Measurements from ENCODE around the gene PABPN1L.

PABPN1L gene

DNA sequence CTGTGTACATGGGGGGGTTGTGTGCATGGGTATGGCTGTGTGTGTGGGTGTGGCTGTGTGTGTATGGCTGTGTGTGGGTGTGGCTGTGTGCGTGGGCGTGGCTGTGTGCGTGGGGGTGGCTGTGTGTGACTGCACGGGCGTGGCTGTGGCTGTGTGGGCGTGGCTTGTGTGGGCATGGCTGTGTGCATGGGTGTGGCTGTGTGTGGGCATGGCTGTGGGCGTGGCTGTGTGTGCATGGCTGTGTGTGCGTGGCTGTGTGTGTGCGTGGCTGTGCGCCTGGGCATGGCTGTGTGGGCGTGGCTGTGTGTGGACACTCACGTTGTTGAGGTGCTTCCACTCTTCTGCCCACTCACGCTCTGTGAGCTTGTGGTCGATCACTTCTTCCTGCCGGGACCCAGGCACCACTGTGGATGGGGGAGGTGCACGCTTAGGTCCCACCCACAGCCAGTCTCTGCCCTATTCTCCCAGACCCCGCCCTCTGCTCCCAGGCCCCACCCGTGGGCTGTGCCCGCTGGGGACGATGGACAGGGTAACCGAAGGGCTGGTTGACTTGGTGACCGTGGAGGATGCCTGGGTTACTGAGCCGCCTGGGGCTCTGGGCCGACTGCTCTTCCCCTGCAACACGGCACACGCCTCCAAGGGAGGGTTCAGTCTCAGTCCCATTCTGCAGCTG is 16.0 kb upstream of the PABPN1L start:
- DNase-seq, result no peak

DNA sequence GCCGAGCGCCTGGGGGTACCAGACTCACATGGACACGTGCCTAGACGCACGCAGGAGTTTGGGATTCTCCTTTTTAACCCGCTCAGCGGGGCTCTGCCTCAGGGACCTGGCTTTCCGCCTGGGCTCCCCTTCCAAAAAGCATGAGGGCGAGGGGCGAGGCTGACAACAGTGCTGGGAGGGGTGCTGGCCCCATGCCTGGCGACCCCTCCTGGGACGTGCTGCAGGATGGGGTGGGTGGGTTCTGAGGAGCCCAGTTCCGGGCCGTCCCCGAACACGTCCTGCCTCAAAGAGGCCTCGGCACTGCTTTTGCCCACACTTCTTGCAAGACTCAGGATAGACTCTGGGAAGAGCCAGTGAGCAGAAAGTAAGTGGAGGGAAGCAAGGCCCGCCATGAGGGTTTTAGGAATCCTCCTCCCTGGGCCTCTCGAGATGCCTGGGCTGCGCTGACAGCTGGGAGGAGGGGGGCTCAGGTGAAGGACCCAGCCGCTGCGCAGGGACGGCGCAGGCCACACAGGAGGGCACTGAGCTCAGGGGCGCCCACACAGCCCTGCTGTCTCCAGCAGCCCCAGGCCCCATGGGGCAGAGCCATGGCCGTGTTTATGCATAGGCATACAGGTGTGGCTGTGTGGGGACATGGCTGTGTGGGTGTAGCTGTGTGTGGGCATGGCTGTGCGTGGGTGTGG is 15.4 kb upstream of the PABPN1L start:
- DNase-seq, result no peak

DNA sequence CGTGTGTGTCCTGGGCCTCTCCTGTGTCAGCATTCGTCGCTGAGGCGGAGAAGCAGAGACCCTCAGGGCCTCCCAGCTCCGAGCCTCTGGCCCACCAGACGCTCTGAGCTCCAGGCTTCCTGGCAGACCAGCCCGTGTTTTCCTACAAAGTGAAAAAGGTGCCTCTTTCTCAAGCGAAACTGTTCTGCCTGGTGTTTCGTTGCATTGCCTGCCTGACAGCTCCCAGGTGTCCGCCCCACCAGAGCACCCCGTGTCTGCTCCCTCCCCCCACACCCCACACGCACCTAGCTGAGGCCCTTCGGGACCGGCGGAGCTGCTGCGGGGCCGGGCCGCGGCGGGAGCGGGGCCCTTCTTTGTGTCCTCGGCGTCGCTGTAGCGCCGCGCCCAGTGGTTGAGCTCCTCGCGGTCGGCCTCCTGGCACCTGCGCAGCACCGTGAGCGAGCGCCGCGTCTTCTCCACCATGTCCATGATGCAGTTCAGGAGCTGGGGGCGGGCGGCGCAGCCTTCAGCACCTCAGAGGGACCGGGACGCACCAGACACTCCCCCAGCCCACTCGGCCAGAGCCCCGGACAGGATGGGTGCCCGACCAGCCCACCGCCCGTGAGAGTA is 14.7 kb upstream of the PABPN1L start:
- DNase-seq, result no peak

DNA sequence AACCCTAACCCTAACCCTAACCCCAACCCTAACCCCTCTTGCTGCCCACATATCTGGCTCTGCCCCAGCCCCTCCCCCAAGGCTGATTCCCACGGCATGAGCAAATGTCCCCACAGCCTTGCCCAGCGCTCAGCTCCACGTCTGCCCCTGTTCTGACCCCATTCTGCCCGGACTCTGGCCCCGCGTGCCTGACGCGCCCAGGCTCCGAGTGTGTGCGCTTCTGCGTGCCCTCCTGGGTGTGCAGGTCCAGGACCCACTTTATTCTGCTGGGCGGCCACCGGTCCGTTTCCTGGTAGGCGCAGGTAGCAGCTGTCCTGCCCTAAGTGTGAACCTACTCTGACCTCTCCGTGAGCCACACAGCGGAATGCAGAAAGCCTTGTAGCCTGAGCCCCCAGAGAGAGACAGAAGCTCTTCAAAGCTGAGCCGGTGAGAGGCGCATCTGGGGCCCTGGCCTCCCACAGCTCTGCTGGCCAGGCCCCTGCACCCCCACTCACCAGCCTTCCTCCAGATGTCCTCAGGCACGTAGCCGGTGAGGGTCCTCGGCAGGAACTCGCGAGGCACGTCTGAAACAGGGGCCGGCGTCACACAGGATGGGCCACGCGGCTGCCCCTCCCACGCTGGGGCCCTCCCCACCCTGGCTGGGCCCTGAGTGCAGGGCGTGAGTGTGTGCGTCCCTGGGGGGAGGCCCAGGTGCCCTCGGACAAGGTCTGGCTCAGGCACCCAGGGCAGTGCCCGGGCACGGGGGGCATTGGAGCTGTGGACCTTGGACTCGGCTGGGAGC is 14.0 kb upstream of the PABPN1L start:
- DNase-seq, result no peak

DNA sequence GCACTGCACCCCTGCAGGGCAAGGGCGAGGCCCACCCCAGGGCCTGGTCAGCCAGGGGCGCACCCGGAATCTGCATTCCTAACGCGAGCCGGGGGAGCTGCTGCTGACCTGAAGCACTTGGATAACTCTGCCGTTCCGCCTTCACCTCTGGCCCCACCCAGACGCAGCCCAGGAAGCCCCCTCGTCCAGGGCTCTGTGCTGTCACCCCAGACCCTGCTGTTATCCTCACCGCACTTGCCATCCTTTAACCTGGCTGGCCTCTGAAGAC is 13.3 kb upstream of the PABPN1L start:
- DNase-seq, result no peak

DNA sequence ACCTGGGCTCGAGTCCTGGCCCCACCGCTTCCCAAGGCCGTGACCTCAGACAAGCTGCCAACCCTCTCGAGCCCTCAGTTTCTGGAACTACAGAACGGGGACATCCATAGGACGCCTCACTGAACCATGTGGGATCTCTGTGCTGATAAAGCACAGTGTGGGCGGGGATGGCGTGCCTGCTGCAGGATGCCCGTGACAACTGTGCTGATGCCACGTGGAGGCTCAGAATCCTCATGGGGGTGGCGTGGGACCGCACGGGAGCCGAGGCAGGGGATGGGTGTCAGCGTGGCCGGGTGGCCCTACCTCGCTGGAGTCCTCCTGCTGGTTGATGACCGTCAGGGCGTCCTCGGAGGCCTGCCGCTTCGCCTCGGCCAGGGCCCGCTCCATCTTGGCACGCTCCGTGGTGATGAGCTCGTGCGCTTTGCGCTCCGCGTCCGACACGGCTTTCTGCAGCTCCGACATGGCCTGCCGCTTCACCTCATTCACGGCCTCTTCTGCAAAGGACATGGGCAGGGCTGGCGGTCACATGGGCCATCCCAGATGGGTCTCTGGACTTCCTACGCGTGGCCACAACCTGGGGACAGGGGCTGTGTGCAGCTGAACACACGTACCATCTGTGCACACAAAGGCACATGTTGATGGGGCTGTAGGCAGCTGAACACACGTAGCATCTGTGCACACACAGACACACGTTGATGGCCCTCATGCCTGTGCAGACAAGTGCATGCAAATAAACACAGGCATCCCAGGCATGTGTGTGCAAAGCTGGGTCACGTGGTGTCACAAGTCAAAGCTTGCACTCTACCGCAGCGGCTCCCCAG is 12.7 kb upstream of the PABPN1L start:
- no peak for DNase-seq

DNA sequence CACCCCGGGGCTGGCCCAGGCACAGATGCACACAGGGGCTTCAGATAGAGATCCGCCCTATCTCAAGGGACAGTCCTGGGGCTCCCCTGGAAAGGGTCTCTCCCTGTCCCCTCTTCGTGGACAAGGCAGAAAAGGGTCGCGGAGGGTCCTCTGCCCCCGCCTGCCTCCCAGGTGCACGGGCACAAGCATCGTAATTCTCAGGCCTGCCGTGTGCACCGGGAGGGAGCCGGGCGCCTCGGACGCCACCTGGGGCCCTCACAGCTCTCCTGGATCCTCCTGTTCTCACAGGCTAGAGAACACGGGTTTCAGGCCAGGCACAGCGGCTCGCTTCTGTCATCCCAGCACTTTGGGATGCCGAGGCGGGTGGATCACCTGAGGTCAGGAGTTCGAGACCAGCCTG is 11.9 kb upstream of the PABPN1L start:
- DNase-seq, result no peak

DNA sequence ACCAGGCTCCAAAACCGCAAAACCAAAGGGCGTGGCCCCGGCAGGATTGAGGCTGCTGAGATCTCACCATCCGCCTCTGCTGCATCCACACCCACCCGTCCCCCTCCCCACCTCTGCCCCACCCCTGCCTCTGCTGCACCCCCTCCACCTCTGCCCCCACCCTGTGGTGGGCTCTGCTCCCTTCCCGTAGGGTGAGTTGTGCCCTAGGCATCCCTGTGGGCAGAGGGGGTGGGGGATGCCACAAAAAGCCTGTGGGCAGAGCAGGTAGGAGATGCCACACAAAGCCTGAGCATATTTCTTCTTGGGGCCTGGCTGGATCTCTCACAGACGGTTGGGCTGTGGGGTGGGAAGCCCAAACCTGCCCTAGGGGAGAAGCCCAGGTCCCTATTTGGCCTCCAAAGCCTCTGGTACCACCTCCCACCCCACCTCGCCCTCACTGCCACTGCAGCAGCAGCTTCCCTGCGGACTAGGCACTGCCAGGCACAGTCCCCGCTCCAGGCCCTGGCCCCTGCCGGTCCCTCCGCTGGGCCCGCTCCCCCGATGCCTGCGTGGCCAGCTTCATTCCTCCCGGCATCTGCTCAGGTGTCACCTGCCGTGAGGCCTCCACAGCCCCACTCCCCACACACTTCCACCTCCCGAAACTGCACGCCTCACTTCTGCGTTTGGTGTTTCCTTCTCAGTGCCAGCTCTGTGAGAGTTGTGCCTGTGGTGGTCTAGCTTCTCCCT is 11.3 kb upstream of the PABPN1L start:
- DNase-seq, result no peak

DNA sequence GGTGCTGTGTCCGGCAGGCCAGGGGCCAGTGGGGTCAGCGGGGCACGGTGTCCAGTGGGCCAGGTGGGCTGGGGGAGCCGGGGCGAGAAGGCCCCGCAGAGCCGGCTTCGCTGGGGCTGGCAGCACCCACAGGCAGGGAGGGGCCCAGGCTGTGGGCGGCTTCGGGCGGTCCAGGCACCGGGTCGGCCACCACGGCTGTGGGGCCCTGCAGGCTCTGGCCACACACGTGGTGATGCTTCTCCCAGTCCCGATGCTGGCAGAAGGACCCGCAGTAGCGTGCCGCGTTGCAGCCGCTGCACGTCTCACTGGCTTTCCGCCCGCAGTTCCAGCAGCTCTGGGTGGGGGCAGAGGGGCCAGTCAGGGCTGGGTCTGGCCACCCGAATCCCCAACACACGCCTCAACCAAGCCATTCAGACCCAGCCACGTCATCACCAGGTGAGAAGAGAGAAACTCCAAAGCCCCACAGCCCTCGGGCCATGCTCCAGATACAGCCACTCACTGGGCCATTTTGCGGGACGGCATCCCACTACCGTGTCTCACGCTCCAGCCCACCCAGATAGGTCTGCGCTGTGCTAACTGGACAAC is 10.6 kb upstream of the PABPN1L start:
- no peak for DNase-seq

DNA sequence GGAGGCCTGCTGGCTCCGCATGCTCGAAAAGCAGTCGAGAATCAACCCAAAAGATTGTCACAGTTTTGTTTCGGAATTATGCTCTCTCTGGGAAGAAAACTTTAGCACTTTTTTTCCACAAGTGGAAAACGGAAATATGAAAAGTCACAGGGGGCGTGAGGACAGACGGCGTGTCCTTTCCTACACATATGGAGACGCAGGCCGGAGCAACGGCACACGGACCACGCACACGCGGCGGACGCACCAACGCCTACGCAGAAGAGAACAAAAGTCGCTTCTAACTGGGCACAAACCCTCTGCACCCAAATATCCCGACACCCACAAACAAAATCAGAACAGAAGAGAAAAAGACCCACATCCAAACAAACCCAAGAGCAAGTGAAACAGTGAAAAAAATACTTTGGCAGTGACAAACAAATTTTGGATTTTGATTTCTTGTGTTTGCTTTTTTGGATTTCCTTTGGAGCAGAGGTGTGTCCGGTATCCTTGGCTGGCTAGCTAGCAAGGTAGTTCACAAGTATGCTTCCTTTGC is 9.3 kb upstream of the PABPN1L start:
- DNase-seq, result no peak

DNA sequence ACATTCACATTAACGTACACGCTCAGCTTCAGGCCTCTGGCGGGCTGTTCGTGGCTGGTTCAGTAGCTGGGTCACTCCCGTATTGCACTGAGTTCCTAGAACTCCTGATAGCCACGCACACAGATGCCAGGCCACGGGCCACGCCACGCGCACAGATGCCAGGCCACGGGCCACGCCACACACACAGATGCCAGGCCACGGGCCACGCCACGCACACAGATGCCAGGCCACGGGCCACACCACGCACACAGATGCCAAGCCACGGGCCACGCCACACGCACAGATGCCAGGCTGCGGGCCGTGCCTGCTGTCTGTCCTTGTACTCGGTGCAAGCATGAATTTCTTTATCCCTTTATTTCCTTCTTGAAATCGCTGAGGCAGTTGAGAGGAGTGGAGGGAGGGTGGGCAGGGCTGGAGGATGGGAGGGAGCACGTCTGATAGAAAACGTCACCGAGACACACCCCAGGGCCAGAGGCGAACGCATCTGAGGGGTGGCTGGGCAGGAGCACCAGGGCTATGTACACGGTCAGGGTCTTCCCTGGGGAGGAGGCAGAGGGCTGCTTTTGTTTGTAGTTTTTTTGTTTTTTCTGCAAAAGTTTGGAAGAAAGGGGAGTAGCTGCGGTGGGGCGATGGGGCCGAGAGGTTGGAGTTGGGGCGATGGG is 8.6 kb upstream of the PABPN1L start:
- DNase-seq, result no peak

DNA sequence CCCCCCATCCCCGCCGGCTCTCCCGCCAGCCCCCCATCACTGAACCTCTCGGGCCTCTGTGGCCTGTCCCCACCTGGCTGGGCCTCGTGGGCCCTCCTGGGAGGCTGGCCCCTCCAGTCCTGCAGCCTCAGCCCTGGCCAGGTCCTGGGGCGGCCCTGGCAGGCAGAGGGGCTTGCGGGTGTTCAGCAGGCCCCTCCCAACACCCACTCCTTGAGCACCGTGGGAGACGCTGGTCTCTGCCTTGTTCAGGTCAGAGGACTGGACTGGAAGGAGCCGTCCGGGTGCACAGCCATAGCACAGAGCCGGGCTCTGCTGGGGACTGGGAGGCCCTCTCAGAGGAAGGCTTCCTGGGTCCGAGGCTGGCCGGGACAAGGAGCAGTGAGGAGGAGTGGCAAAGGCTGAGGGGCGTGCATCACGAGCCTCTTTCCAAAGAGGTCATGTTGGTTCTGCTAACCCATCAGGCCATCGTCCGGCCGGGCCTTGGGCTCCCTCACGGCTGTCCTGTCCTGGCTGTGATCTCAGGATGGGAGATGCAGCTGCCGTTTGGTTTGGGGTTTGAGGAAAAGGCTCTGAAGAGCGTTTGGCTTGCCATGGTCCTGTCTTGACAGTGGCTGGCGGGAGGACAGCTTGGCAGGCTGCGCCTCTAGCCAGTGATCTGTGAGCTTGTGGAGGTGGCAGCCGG is 6.3 kb upstream of the PABPN1L start:
- no peak for DNase-seq

DNA sequence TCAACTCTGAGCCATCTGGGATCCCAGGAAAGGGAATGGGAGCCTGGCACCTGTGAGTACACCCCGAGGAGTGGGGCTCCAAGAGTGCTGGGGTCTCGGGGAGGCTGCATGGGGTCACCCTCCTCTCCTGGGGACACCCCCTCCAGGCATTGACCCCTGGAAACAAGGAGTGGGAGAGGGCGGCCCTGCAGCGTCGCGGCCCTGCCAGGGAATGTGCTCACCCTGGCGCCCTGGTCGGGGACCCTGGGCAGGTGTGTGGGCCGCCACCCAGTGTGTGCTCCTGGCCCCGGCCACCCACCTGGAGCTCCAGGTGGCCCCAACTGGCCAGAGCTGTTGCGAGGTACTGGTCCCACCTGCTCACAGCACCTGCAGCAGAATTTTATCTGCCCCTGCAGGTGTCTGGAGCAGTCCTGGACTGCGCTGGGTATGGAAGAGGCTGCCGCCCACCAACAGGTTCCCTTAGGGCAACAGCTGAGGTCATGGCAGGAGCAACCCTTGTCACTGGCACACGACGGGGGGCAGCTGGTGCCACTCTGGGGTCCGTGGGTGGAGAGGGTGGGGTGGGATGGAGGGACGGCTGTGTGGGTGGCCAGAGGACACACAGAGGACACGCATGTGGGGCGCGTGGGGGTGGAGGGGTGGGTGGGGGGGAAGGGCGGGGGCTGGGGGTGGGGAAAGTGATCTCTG is 5.4 kb upstream of the PABPN1L start:
- no peak for DNase-seq

DNA sequence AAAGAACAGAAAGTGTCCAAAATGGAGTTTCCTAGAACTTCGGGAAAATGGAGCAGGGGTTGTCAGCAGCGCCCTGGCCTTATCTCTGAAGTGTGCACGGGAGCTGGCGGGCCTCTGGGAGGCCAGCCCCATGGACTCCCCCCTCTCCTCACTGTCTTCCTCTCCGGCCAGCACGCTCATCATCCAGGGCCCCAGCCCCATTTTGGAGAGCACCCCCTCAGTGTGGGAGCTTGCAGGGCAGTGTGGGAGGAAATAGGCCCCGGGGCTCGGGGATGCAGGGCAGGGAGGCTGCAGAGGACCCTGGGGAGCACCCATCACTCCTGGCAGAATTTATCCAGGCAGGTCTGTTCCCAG is 4.9 kb upstream of the PABPN1L start:
- DNase-seq, result no peak

DNA sequence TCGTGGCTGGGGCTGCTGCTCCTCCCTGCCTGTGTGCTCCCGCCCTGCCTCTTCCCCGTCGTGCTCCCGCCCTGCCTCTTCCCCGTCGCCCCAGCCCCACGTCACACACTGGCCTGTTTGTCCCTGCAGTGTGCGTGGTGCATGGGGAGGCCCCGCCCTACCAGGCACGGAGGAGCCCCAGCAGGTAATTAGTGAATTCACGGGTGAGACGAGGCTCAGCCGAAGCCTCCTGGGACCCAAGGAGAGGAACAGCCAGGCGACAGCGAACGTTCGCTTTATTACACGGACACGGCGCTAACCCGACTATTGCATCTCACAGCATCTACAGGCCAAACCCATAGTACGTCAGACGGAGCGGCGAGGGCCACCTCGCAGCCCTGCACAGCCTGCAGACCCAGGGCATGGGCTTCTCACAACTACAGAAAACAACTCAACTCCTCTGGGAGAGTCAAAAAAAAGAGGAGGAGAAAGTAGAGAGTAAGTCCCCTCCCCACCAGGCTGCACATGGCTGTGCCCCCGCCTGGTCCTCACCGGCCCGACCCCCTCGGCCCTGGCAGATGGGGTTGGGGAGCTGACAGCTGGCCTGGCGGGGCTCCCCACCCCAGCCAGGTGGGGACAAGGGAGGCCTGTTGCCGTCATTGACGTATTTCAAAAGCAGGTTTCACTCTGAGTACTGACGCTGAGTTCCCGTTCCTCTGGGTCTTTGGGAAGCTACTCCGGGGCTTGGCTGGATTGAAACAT is 4.3 kb upstream of the PABPN1L start:
- no peak for DNase-seq

DNA sequence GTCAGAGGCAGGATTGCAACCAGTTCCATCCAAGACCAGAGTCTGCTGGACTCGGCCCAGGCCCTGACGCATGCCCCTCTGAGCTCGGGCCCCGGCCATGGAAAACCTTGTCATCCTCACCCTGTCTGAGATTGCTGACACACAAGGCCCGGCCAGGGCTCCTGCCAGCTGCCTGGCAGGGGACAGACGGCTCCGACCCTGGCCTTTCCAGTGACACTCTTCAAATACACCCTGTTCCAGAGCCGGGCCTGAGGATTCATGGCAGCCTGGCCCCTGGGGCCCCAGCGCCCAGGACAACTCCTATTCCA is 3.2 kb upstream of the PABPN1L start:
- no peak for DNase-seq

DNA sequence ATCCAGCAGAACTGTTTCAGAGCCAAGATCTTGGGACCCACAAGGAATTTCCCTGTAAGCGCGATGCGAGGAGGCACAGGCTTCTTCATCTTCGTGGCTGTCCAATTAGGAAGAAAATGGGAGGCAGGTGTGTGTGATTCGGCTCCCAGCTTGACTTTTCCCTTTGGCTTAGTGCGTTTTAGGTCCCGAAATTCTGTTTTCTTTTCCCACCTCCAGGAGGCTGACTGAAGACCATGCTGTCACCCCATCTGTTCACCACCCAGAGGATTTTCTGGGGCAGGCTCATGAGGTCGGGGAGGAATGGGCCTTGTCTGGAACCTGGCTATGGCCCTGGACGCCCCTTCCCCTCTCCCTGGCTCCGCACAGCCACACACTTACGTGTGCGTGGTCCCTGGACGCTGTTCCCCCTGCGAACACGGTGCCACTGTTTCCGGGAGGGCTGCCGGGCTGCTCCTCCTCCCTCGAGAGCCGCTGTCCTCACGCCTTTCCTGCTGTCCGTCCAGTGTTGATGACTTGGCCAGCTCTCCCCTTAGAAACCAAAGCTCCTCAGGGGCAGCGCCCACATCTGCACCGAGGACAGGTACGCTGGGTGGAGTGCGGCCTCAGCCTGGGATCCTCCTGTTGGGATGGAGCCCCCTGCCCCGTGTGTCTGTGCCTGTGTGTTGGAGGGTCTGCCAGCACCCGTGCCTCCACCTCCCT is 2.7 kb upstream of the PABPN1L start:
- DNase-seq, result no peak

DNA sequence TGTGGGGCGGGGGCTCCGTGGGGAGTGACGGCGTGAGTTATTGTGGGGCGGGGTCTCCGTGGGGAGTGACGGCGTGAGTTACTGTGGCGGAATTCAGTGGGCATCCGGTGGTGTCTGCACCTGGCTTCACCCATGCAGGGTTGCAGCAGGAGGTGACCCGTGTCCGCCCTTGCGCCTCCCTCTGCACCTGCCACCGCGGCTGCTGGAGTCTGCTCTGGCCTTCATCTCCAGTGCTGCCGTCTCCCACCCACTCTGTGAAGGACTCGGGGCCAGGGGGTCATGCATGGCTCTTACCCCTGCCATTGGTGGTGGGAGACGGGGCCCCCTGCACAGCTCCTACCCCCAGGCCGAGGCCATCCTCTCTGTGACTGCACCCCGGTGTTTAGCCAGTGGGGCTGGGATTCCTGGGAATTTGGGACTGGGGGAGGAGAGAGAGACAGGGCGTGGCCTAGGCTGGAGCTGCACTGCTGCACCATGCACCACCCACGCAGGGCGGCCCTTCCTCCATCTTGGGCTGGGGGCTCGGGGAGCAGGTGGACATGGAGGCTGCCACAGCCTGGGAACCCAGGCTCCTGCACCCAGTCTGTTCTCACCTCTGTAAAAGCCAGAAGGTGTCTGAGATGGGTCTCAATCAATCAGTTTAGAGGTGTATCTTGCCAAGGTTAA is 1.3 kb upstream of the PABPN1L start:
- no peak for DNase-seq
